RWPE2 (cell line): ENCODE data around the gene ZFAND3.
A peak's percentile ranks its signal among the peaks of the same experiment; 100 is the strongest.

Experiments
- ATAC-seq: fragments of 200-7000 bp; cut with Tn5 transposase; 3 replicates; pipeline ENCODE4 v1.9.1; 2021; ENCODE audit warnings: low read depth
- DNase-seq: peaks from one replicate; pipeline ENCODE4 v3.0.0-alpha.2; 2020; ENCODE audit warnings: low spot score
- H3K27ac ChIP-seq: fragments of 450-650 bp; 2 replicates; pipeline ENCODE4 v1.5.1; 2017; ENCODE audit warnings: mild to moderate bottlenecking; ENCODE audit not compliant: poor library complexity, severe bottlenecking
- H3K27me3 ChIP-seq: fragments of 250-450 bp; sonication (Bioruptor Pico); 2 replicates; pipeline ENCODE4 v1.5.1; 2021; ENCODE audit warnings: mild to moderate bottlenecking, moderate library complexity; ENCODE audit not compliant: insufficient read depth, poor library complexity, severe bottlenecking
- H3K36me3 ChIP-seq: fragments of 250-450 bp; sonication (Bioruptor Pico); 2 replicates; pipeline ENCODE4 v1.5.1; 2020; ENCODE audit warnings: low read depth, mild to moderate bottlenecking, moderate library complexity
- H3K4me1 ChIP-seq: fragments of 250-450 bp; sonication (Bioruptor Pico); 2 replicates; pipeline ENCODE4 v1.5.1; 2021; ENCODE audit warnings: mild to moderate bottlenecking, moderate library complexity; ENCODE audit not compliant: insufficient read depth, poor library complexity, severe bottlenecking
- H3K4me3 ChIP-seq: fragments of 250-450 bp; sonication (Bioruptor Pico); 2 replicates; pipeline ENCODE4 v1.5.1; 2021; ENCODE audit warnings: mild to moderate bottlenecking, moderate library complexity; ENCODE audit not compliant: severe bottlenecking
- H3K9me3 ChIP-seq: fragments of 250-450 bp; sonication (Bioruptor Pico); 2 replicates; pipeline ENCODE4 v1.5.1; 2021; ENCODE audit warnings: mild to moderate bottlenecking, moderate library complexity; ENCODE audit not compliant: severe bottlenecking
- TF ChIP-seq, protein P1 (sequence below): fragments of 450-650 bp; IDR thresholded peaks from one replicate; pipeline ENCODE4 v1.5.1; 2017; ENCODE audit warnings: mild to moderate bottlenecking, moderate library complexity; ENCODE audit not compliant: poor library complexity, severe bottlenecking

The ZFAND3 gene

DNA sequence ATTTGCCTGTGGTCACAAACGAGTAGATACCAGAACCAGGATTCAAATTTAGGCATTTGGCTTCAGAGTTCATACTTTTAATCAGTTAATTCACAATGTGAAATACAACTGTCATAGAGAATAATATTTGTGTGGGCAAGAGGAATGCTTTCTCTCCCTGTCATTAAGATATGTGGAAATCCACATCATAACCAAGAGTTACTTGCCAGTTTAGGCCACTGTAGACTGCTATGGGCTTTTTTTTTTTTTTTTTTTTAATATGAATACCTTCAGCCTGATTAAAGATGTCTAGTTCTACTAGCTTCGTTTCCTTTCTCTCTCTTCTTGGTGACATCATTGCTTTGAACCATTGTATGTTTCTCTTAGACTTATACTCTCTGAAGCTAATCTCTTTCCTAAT is 244.9 kb downstream of the ZFAND3 start:
- DNase-seq (no peak), ATAC-seq (no peak)
- peaks cover 25% of the 10 kb centered on the region for H3K36me3 ChIP-seq
- TF ChIP-seq, protein P1, sequence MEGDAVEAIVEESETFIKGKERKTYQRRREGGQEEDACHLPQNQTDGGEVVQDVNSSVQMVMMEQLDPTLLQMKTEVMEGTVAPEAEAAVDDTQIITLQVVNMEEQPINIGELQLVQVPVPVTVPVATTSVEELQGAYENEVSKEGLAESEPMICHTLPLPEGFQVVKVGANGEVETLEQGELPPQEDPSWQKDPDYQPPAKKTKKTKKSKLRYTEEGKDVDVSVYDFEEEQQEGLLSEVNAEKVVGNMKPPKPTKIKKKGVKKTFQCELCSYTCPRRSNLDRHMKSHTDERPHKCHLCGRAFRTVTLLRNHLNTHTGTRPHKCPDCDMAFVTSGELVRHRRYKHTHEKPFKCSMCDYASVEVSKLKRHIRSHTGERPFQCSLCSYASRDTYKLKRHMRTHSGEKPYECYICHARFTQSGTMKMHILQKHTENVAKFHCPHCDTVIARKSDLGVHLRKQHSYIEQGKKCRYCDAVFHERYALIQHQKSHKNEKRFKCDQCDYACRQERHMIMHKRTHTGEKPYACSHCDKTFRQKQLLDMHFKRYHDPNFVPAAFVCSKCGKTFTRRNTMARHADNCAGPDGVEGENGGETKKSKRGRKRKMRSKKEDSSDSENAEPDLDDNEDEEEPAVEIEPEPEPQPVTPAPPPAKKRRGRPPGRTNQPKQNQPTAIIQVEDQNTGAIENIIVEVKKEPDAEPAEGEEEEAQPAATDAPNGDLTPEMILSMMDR, result no peak
- no peak overlapping the region for H3K27ac ChIP-seq
- no peak overlapping the region for H3K4me3 ChIP-seq
- no peaks in the 10 kb centered on the region for H3K4me1 ChIP-seq
- H3K9me3 ChIP-seq, result no peaks in the 10 kb centered on the region
- H3K27me3 ChIP-seq, result no peaks in the 10 kb centered on the region

DNA sequence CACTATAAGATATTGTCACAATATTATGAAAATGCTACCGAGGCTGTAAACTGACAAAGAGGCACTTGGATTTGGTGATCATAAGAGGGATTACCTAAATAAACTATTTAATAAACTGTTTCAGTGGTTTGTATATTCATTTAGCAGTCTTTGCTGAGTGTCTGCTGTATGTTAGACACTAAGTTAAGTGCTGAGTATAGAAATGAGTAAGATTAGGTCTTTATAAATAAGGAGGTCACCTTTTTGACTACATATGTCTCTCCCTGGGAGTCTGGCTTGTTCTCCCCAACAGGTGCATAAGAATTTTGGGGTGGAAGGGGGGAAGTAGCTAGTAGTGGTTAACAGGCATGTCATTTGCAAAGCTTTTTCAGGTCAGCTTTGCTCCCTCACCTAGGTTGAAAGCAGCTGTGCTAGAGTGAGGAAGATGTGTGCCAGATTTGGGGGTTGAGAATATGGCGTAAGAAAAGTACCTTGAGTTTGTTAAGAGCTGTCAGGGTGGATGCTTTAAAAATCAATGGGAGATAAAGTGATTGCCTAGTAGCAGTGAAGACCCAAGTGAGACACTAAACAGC is 246.3 kb downstream of the ZFAND3 start:
- no peaks in the 10 kb centered on the region for H3K4me1 ChIP-seq
- DNase-seq (no peak), ATAC-seq (no peak)
- H3K9me3 ChIP-seq, result no peaks in the 10 kb centered on the region
- peaks cover 25% of the 10 kb centered on the region for H3K36me3 ChIP-seq
- TF ChIP-seq, protein P1, result no peak
- no peak overlapping the region for H3K4me3 ChIP-seq
- H3K27ac ChIP-seq, result no peak overlapping the region
- H3K27me3 ChIP-seq, result no peaks in the 10 kb centered on the region

DNA sequence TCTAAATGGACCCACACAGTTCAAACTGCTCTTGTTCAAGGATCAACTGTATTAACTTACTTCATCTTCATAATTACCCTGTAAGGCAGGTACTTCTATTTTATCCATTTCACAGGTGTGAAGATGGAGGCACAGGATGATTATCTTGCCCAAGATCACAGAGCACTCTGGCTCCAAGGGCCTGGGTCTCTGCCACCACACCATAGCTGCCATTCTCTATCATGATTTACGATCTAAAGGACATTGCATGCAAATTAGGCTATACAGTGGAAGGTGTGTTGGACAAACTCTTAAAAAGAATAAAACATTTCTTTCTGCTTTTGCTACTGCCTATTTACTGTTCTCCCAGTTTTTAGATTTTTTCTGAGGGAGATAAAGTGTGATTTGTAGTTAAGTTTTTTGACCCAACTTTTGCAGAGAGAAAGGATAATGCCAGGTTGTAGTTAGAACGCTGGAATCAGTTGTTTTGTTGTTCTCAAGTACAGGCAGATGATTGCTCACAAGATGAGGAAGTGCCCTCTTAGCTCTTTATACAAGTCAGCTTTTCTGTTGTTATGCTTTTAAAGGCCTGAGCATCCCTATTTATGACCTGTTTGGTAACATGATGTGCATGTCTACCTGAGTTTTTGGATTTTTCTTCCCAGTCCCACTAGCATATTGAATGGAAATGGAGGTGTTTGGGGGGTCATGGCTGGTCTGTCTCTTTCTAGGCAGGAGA is 247.9 kb downstream of the ZFAND3 start:
- Histone ChIP-seq H3K9me3 (no peaks in the 10 kb centered on the region), H3K36me3 (peaks cover 15% of the 10 kb centered on the region), H3K27me3 (no peaks in the 10 kb centered on the region), H3K27ac (no peak overlapping the region), H3K4me3 (no peak overlapping the region), H3K4me1 (no peaks in the 10 kb centered on the region)
- ATAC-seq, result no peak
- TF ChIP-seq, protein P1, result no peak
- no peak for DNase-seq

DNA sequence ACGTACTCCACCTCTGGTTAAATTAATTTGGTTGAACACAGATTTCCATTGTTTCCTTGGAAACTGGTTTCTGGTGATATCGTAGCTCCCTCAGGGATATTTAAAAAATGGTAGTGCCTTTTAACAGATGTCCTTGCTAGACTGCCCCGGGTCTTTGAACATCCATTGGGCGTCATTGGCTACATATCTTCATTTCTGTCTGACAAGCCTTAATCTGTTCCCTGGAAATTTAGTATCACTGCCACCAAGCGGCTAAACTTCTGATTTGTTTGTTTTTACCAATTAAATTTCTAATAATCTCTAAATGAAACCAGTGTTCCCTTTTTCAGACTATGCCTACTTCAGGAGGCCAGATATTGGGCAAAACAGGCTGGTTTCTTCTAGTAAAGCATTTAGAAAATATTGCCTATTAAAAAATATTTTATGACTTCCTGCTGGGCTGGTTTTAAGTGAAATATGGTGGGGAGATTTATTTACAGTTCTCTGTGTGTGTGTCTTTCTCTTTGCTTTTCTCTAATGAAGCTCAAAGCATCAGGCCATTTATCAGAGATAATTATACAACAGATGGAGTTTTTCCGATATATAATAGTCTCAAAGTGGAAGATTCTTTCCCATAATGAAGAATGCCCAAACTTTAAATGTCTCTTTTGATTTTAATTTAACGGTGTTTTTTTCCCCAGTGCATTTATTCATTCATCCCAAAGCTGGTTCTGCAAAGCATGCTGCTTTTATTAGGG is 249.5 kb downstream of the ZFAND3 start:
- H3K27me3 ChIP-seq, result no peaks in the 10 kb centered on the region
- no peaks in the 10 kb centered on the region for H3K4me1 ChIP-seq
- 0 out of 2 replicates have a peak, but pooled peaks cover 3% of the 10 kb centered on the region for H3K36me3 ChIP-seq
- no peaks in the 10 kb centered on the region for H3K9me3 ChIP-seq
- TF ChIP-seq, protein P1, result peak; percentile 51
- ATAC-seq (no peak), DNase-seq (no peak)
- H3K4me3 ChIP-seq, result no peak overlapping the region
- H3K27ac ChIP-seq, result no peak overlapping the region
